Adrenal gland (tissue), 5 donors: Measurements from ENCODE around the gene PARD3B.

ENCODE experiments used
- CTCF ChIP-seq, 6 experiments: fragments of 450-650 bp in 4 of 6; fragments of 200-600 bp in 2 of 6; sonication (generic) in 1 of 6; IDR thresholded peaks; 1 replicate in 5 of 6; 2 replicates in 1 of 6; pipeline versions ENCODE4 v1.5.1 to v1.8.0; 2016 to 2021; ENCODE audit warnings: antibody characterized with exemption in 6 of 6, mild to moderate bottlenecking in 2 of 6, moderate library complexity in 1 of 6
- POLR2A ChIP-seq, 2 donors: fragments of 450-650 bp; IDR thresholded peaks; one replicate each; pipeline ENCODE4 v1.6.1; 2017; ENCODE audit warnings: antibody characterized with exemption in 2 of 2, mild to moderate bottlenecking in 2 of 2, moderate library complexity in 1 of 2
- donor health status: DM: no; HTN: no; CAD: no.

- TF ChIP-seq CTCF (IDR thresholded peaks at IDR 0.05) (no peak), POLR2A (IDR thresholded peaks at IDR 0.05) (no peak)
Measured at GRCh38 chr2:204853905-204854304, 308.6 kb downstream of the PARD3B start.
